Panc1 (cell line): Measurements from ENCODE around the gene NCOA3. TPM values are rescaled to one million over a fixed set of nuclear protein-coding genes. Genes with fewer than 3 reads are reported as not detected.
"Not testable (repeated sequence)": the region's sequence is repeated elsewhere in the genome, so short reads cannot be mapped to it uniquely, and the experiment has no call there.

Experiments used
- ATAC-seq: fragments of 200-7000 bp; cut with Tn5 transposase; 2 replicates; pipeline ENCODE4 v1.9.1; 2020; ENCODE audit warnings: mild to moderate bottlenecking, moderate library complexity
- BruUV-seq: library from RNA; stranded (reverse); fragments of 400-500 nt; replicated peaks from 2 replicates; lab custom pipeline; 2021; lab: Mats Ljungman, UMichigan
- CTCF ChIA-PET: fragments of 300-600 bp; sonication (Branson Sonifier 250); formaldehyde crosslinking; loops from one replicate; lab custom pipeline; 2022; ENCODE audit warnings: antibody characterized with exemption; lab: Charles Lee
- POLR2A ChIA-PET: fragments of 300-600 bp; sonication (Branson Sonifier 250); formaldehyde crosslinking; loops from one replicate; lab custom pipeline; 2022; ENCODE audit warnings: antibody characterized with exemption; lab: Charles Lee
- DNase-seq: peaks from one replicate; pipeline ENCODE4 v3.0.0-alpha.2; 2010; ENCODE audit warnings: low read depth, low spot score
- H3K27ac ChIP-seq: 2 replicates; pipeline ENCODE4 v1.5.1; 2011; ENCODE audit warnings: mild to moderate bottlenecking, low read length, inconsistent platforms
- H3K27me3 ChIP-seq: fragments of 200-500 bp; sonication (Bioruptor generic); 2 replicates; pipeline ENCODE4 v1.6.0; 2014; ENCODE audit warnings: low read length, inconsistent platforms; ENCODE audit not compliant: control insufficient read depth, insufficient read depth
- H3K36me3 ChIP-seq: fragments of 200-500 bp; sonication (Bioruptor generic); 2 replicates; pipeline ENCODE4 v1.5.1; 2014; ENCODE audit warnings: inconsistent platforms, mild to moderate bottlenecking, low read length, moderate library complexity; ENCODE audit not compliant: control insufficient read depth, insufficient read depth
- H3K4me1 ChIP-seq: 2 replicates; pipeline ENCODE4 v1.5.1; 2011; ENCODE audit warnings: inconsistent platforms, mild to moderate bottlenecking, low read length, moderate library complexity; ENCODE audit not compliant: control insufficient read depth, insufficient read depth
- H3K4me3 ChIP-seq, 2 experiments: 2 replicates each; pipeline ENCODE4 v1.5.1; 2011 to 2012; ENCODE audit warnings: low read depth in 2 of 2, low read length in 2 of 2, mild to moderate bottlenecking in 2 of 2, inconsistent platforms in 1 of 2, moderate library complexity in 1 of 2
- H3K9me3 ChIP-seq: fragments of 200-500 bp; sonication (Bioruptor generic); 2 replicates; pipeline ENCODE4 v1.5.1; 2014; ENCODE audit warnings: low read depth, mild to moderate bottlenecking, inconsistent platforms, low read length, moderate library complexity; ENCODE audit not compliant: control insufficient read depth, insufficient read depth
- CTCF ChIP-seq: fragments of 450-650 bp; IDR thresholded peaks from 2 replicates; pipeline ENCODE4 v1.5.1; 2017; ENCODE audit warnings: mild to moderate bottlenecking
- POLR2AphosphoS5 ChIP-seq: IDR thresholded peaks from 2 replicates; pipeline ENCODE4 v1.6.1; 2012; ENCODE audit warnings: mild to moderate bottlenecking, low read depth, low read length, moderate library complexity
- SIN3A ChIP-seq: IDR thresholded peaks from 2 replicates; pipeline ENCODE4 v1.6.1; 2012; ENCODE audit warnings: low read depth, mild to moderate bottlenecking, low read length, moderate library complexity, borderline replicate concordance; ENCODE audit not compliant: insufficient read depth
- TCF7L2 ChIP-seq: IDR thresholded peaks from 2 replicates; pipeline ENCODE4 v1.6.1; 2011; ENCODE audit warnings: mild to moderate bottlenecking, low read depth, low read length, inconsistent platforms
- in situ Hi-C: cut with HindIII; loops from 2 replicates; pipeline ENCODE4 v1.10.0; 2016; ENCODE audit warnings: low sequenced_read_pairs, low pct_unique_long_range_greater_than_20kb
- intact Hi-C: fragments of 100-400 bp; cut with micrococcal nuclease; formaldehyde crosslinking; loops from one replicate; pipeline ENCODE4 v1.10.0; 2022; ENCODE audit not compliant: unreplicated experiment
- total RNA-seq: library from RNA; stranded (reverse); gene quantifications from one replicate; pipeline ENCODE4 v1.2.1, GENCODE V29; 2021; ENCODE audit not compliant: unreplicated experiment
- TF ChIP-seq, protein P1 (sequence below), 2 experiments: IDR thresholded peaks; 2 replicates each; pipeline ENCODE4 v1.6.1; 2011 to 2012; ENCODE audit warnings: low read depth in 2 of 2, control low read depth in 1 of 2, low read length in 1 of 2, mild to moderate bottlenecking in 1 of 2, moderate library complexity in 1 of 2; ENCODE audit not compliant: insufficient read depth in 1 of 2

NCOA3 gene
- total RNA-seq, 1 experiment from 2014 or later, result 47.7 TPM

DNA sequence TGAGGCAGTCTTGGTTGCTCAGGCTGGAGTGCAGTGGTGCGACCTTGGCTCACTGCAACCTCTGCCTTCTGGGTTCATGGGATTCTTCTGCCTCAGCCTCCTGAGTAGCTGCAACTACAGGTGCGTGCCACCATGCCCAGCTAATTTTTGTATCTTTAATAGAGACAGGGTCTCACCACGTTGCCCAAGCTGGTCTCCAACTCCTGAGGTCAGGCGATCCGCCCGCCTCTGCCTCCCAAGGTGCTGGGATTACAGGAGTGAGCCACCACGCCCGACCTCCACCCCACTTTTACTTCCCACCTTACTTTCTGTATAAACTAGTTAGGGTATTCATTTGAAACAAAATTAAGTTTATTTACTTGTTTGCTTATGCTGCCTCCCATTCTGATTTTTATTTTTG is 86.5 kb downstream of the NCOA3 start:
- ChIA-PET CTCF (no interaction called here), POLR2A (no interaction called here)
- Histone ChIP-seq H3K9me3 (no peaks in the 10 kb centered on the region), H3K4me3 (no peak overlapping the region), H3K27ac (no peak overlapping the region), H3K36me3 (no peaks in the 10 kb centered on the region), H3K27me3 (no peaks in the 10 kb centered on the region), H3K4me1 (no peaks in the 10 kb centered on the region)
- in situ Hi-C loops, result no loop called here
- intact Hi-C loops, result no loop called here
- DNase-seq (no peak), ATAC-seq (no peak)
- BruUV-seq, result no TSS peak
- TF ChIP-seq POLR2AphosphoS5 (no peak), SIN3A (no peak)

- H3K27me3 ChIP-seq, result no peaks in the 10 kb centered on the region
- ChIA-PET POLR2A (no interaction called here), CTCF (no interaction called here)
- H3K9me3 ChIP-seq, result no peaks in the 10 kb centered on the region
- no peak overlapping the region for H3K4me3 ChIP-seq
- BruUV-seq, result TSS peak; percentile 12
- DNase-seq (no peak), ATAC-seq (no peak)
- intact Hi-C loops (no loop called here), in situ Hi-C loops (no loop called here)
- H3K36me3 ChIP-seq, result no peaks in the 10 kb centered on the region
- H3K4me1 ChIP-seq, result no peaks in the 10 kb centered on the region
- no peak overlapping the region for H3K27ac ChIP-seq
- TF ChIP-seq CTCF (no peak), POLR2AphosphoS5 (no peak), SIN3A (no peak), TCF7L2 (no peak)
- TF ChIP-seq, protein P1, sequence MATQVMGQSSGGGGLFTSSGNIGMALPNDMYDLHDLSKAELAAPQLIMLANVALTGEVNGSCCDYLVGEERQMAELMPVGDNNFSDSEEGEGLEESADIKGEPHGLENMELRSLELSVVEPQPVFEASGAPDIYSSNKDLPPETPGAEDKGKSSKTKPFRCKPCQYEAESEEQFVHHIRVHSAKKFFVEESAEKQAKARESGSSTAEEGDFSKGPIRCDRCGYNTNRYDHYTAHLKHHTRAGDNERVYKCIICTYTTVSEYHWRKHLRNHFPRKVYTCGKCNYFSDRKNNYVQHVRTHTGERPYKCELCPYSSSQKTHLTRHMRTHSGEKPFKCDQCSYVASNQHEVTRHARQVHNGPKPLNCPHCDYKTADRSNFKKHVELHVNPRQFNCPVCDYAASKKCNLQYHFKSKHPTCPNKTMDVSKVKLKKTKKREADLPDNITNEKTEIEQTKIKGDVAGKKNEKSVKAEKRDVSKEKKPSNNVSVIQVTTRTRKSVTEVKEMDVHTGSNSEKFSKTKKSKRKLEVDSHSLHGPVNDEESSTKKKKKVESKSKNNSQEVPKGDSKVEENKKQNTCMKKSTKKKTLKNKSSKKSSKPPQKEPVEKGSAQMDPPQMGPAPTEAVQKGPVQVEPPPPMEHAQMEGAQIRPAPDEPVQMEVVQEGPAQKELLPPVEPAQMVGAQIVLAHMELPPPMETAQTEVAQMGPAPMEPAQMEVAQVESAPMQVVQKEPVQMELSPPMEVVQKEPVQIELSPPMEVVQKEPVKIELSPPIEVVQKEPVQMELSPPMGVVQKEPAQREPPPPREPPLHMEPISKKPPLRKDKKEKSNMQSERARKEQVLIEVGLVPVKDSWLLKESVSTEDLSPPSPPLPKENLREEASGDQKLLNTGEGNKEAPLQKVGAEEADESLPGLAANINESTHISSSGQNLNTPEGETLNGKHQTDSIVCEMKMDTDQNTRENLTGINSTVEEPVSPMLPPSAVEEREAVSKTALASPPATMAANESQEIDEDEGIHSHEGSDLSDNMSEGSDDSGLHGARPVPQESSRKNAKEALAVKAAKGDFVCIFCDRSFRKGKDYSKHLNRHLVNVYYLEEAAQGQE (IDR thresholded peaks at IDR 0.05; ENCODE audit: insufficient read depth in 1 of 2, low read depth in 2 of 2, low read length in 1 of 2), result no peak
Observed at GRCh38 chr20:47591231-47591630, 89.5 kb downstream of the NCOA3 start.

GRCh38 chr20:47594157-47594556 is 92.5 kb downstream of the NCOA3 start:
- CTCF ChIA-PET, result no interaction called here
- Histone ChIP-seq H3K36me3 (no peaks in the 10 kb centered on the region), H3K9me3 (no peaks in the 10 kb centered on the region), H3K27ac (no peak overlapping the region), H3K4me1 (no peaks in the 10 kb centered on the region), H3K4me3 (no peak overlapping the region), H3K27me3 (no peaks in the 10 kb centered on the region)
- in situ Hi-C loops (no loop called here), intact Hi-C loops (no loop called here)
- no peak for TF ChIP-seq POLR2AphosphoS5
- TF ChIP-seq CTCF, result no peak
- TF ChIP-seq SIN3A, result no peak
- TF ChIP-seq, protein P1 (IDR thresholded peaks at IDR 0.05; ENCODE audit: insufficient read depth in 1 of 2, low read depth in 2 of 2, low read length in 1 of 2), result no peak
- no peak for TF ChIP-seq TCF7L2
- DNase-seq (no peak), ATAC-seq (no peak)
- POLR2A ChIA-PET, result no interaction called here
- no TSS peak for BruUV-seq

- POLR2A ChIA-PET, result interaction anchor here (0.7 kb wide), 1 partner anchor 17 kb away, joined by 5 read pairs; no protein-coding TSS in a partner anchor
- CTCF ChIA-PET, DNase-seq, H3K9me3 ChIP-seq, ATAC-seq, H3K27ac ChIP-seq, H3K36me3 ChIP-seq, H3K4me1 ChIP-seq, H3K4me3 ChIP-seq, in situ Hi-C loops, H3K27me3 ChIP-seq, intact Hi-C loops, BruUV-seq: not testable (repeated sequence)
Observed at GRCh38 chr20:47595138-47595537, 93.5 kb downstream of the NCOA3 start.
